Measurements from ENCODE around the gene KIAA1191.
"Not testable (repeated sequence)": the region's sequence is repeated elsewhere in the genome, so short reads cannot be mapped to it uniquely, and the experiment has no call there.

The KIAA1191 gene

GRCh38 chr5:176317534-176318374 lies 43.8 kb downstream of the KIAA1191 start:
- no peak for DNase-seq (ENCODE audit: low spot score)

GRCh38 chr5:176305356-176305755 lies 56.2 kb downstream of the KIAA1191 start:
- not testable (repeated sequence) for DNase-seq (ENCODE audit: low spot score)

Measured in COLO829 (cell line).